ENCODE results near the gene KRT73. TPM values are rescaled to one million over a fixed set of nuclear protein-coding genes. Genes with fewer than 3 reads are reported as not detected.

The KRT73 gene
- total RNA-seq: not detected in 2 replicates

DNA sequence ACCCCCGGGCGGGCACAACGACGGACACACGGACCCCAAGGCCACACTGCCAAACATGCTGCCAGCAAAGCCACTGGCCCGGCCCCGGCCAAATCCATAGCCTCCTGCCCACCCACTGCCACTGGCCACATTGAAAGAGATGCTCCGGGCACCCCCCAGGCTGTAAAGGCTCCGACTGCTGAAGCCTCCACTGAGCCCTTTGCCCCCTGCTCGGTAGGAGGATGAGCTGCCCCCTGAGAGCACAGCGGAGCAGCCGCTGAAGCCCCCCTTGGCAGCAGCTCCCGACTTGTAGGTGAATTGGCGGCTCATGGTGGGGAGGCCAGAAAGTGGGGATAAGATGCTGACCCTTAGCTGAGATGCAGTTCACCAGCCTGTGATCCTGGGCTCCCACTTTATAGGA lies at the start of gene KRT73:
Gene KRT73 (minus strand): TSS at position 344 of the 400 bp plus-strand sequence. CDS start 35 bp downstream, at position 309.
- DNase-seq: no peak
- Mint-ChIP-seq H3K9me3 (peaks cover 2% of the 10 kb centered on the region), H3K27ac (no peak within 1 kb of the TSS), H3K36me3 (ENCODE audit: low read depth) (no peaks in the 10 kb centered on the region), H3K4me3 (no peak within 1 kb of the TSS), H3K4me1 (no peaks in the 10 kb centered on the region), H3K27me3 (peaks cover 15% of the 10 kb centered on the region)
- ChIA-PET CTCF (no interaction called here), POLR2A (no interaction called here)
- intact Hi-C loops (cut with micrococcal nuclease): no loop called here
- TF ChIP-seq, protein P1, sequence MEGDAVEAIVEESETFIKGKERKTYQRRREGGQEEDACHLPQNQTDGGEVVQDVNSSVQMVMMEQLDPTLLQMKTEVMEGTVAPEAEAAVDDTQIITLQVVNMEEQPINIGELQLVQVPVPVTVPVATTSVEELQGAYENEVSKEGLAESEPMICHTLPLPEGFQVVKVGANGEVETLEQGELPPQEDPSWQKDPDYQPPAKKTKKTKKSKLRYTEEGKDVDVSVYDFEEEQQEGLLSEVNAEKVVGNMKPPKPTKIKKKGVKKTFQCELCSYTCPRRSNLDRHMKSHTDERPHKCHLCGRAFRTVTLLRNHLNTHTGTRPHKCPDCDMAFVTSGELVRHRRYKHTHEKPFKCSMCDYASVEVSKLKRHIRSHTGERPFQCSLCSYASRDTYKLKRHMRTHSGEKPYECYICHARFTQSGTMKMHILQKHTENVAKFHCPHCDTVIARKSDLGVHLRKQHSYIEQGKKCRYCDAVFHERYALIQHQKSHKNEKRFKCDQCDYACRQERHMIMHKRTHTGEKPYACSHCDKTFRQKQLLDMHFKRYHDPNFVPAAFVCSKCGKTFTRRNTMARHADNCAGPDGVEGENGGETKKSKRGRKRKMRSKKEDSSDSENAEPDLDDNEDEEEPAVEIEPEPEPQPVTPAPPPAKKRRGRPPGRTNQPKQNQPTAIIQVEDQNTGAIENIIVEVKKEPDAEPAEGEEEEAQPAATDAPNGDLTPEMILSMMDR (IDR thresholded peaks at IDR 0.05): no peak
- ATAC-seq (ENCODE audit: low read depth): no peak

DNA sequence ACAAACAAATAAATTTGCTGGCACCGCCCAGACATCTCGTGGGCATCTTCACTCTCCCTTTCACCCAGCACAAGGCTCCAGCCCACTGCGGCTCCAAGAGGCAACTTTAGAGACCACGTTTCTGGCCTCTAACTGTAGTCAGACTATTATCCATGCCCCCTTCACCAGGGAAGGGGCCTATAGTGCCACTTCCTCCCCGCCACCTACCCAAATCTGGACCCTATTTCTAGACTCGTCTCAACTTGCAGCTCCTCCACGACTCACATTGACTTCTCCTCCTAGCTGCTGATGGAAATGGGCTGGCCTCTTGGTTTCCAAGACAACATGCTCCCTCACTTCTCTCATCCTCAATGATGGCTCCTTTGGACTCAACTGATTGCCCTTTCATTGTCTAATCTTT lies 49.6 kb upstream of the KRT73 start:
- no peak overlapping the region for H3K27ac Mint-ChIP-seq
- ChIA-PET CTCF (no interaction called here), POLR2A (no interaction called here)
- H3K27me3 Mint-ChIP-seq: peaks cover 5% of the 10 kb centered on the region
- TF ChIP-seq, protein P1 (IDR thresholded peaks at IDR 0.05): no peak
- no peaks in the 10 kb centered on the region for H3K9me3 Mint-ChIP-seq
- DNase-seq (no peak), ATAC-seq (ENCODE audit: low read depth) (no peak)
- H3K4me3 Mint-ChIP-seq: no peak overlapping the region
- no peaks in the 10 kb centered on the region for H3K36me3 Mint-ChIP-seq (ENCODE audit: low read depth)
- no peaks in the 10 kb centered on the region for H3K4me1 Mint-ChIP-seq
- intact Hi-C loops (cut with micrococcal nuclease): no loop called here

DNA sequence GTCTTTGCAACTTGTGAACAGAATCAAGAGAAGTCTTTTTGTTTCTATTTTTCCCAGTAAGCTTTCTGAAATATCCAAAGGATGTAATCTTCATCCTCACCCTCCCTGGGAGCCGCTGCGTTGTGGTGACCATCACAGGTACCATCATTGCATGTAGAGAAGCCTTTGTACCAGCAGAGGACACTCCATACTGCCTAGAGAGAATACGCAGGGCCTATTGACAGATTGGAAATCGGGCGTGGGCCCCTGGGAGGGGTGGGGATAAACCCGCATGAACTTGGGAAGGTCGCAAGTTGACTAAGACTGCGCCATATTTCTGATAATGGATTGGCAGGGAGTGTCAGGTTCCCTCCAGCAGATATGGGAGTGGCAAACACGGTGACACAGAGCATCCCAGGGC lies 49.1 kb upstream of the KRT73 start:
- no peak overlapping the region for H3K4me3 Mint-ChIP-seq
- peaks cover 5% of the 10 kb centered on the region for H3K27me3 Mint-ChIP-seq
- H3K9me3 Mint-ChIP-seq: no peaks in the 10 kb centered on the region
- H3K36me3 Mint-ChIP-seq (ENCODE audit: low read depth): no peaks in the 10 kb centered on the region
- no peak overlapping the region for H3K27ac Mint-ChIP-seq
- intact Hi-C loops (cut with micrococcal nuclease): no loop called here
- ChIA-PET POLR2A (no interaction called here), CTCF (no interaction called here)
- ATAC-seq (ENCODE audit: low read depth) (no peak), DNase-seq (no peak)
- H3K4me1 Mint-ChIP-seq: no peaks in the 10 kb centered on the region
- TF ChIP-seq, protein P1 (IDR thresholded peaks at IDR 0.05): no peak

DNA sequence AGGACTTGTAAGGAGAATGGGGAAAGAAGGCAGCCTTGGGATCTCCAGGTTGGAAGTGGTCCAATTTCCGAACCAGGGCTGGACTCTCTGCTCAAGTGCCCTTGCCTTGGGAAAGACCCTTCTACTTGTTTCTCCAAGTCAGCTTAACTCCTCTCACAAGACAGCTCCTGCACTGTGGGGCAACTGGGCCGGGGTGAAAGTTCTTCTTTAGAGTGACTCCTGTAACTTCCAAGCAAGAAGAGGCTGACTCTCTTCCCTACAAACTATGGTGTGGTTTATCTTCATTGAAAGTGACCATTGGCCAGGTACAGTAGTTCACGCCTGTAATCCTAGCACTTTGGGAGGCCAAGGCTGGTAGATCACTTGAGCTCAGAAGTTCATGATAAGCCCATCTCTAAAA lies 48.1 kb upstream of the KRT73 start:
- ChIA-PET CTCF (no interaction called here), POLR2A (no interaction called here)
- Mint-ChIP-seq H3K36me3 (ENCODE audit: low read depth) (no peaks in the 10 kb centered on the region), H3K9me3 (no peaks in the 10 kb centered on the region), H3K27ac (no peak overlapping the region), H3K4me3 (no peak overlapping the region), H3K4me1 (no peaks in the 10 kb centered on the region), H3K27me3 (peaks cover 7% of the 10 kb centered on the region)
- ATAC-seq (ENCODE audit: low read depth): no peak
- intact Hi-C loops (cut with micrococcal nuclease): no loop called here
- TF ChIP-seq, protein P1 (IDR thresholded peaks at IDR 0.05): no peak
- DNase-seq: no peak

DNA sequence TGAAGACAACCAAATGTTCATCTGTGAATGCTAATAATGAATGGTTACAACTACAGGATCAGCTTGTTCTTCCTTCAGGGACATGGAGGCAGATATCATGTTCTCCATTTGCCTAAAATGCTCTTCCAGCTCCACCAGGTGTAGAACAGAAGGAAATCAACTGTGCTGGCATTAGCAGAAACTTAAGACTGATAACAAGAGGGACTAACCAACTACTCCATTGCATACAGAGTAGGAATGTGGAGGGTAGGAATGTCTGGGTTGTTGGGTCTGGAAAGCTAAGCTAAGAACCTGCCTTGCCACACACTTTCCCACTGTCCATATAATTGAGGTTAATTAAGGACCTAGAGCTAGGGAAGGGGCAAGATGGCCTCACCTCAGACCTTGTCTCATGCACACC lies 45.1 kb upstream of the KRT73 start:
- CTCF ChIA-PET: no interaction called here
- Mint-ChIP-seq H3K36me3 (ENCODE audit: low read depth) (no peaks in the 10 kb centered on the region), H3K9me3 (no peaks in the 10 kb centered on the region), H3K27ac (no peak overlapping the region), H3K4me1 (no peaks in the 10 kb centered on the region), H3K27me3 (peaks cover 13% of the 10 kb centered on the region), H3K4me3 (no peak overlapping the region)
- POLR2A ChIA-PET: no interaction called here
- ATAC-seq (ENCODE audit: low read depth) (no peak), DNase-seq (no peak)
- TF ChIP-seq, protein P1 (IDR thresholded peaks at IDR 0.05): no peak
- intact Hi-C loops (cut with micrococcal nuclease): no loop called here

Measured in activated B cell treated with CpG ODN at 0.5 μM for 24 hours (primary cell).